NCI-H748 (cell line): ENCODE results near the gene DDX24.

ENCODE experiments used
- DNase-seq: peaks from one replicate; lab custom pipeline; 2025; ENCODE audit not compliant: unreplicated experiment; lab: John Stamatoyannopoulos, UW

The DDX24 gene

GRCh38 chr14:94115058-94115591, 34.1 kb upstream of the DDX24 start:
- no peak for DNase-seq

GRCh38 chr14:94114589-94115057, 33.6 kb upstream of the DDX24 start:
- DNase-seq: no peak

GRCh38 chr14:94113908-94114588, 33.0 kb upstream of the DDX24 start:
- no peak for DNase-seq

- DNase-seq: no peak
Measured at GRCh38 chr14:94113490-94113889, 32.5 kb upstream of the DDX24 start.

- no peak for DNase-seq
Measured at GRCh38 chr14:94113073-94113472, 32.1 kb upstream of the DDX24 start.

- no peak for DNase-seq
Measured at GRCh38 chr14:94112513-94113063, 31.6 kb upstream of the DDX24 start.

GRCh38 chr14:94111276-94112095, 30.5 kb upstream of the DDX24 start:
- no peak for DNase-seq

- DNase-seq: no peak
Measured at GRCh38 chr14:94110552-94111181, 29.7 kb upstream of the DDX24 start, which contains the start of gene IFI27. Gene IFI27 (plus strand): TSS chr14:94110736.

- no peak for DNase-seq
Measured at GRCh38 chr14:94109915-94110250, 28.9 kb upstream of the DDX24 start.

GRCh38 chr14:94104731-94105130, 23.7 kb upstream of the DDX24 start:
- no peak for DNase-seq

- no peak for DNase-seq
Measured at GRCh38 chr14:94103554-94104150, 22.6 kb upstream of the DDX24 start.

GRCh38 chr14:94102768-94103482, 21.9 kb upstream of the DDX24 start:
- no peak for DNase-seq

- no peak for DNase-seq
Measured at GRCh38 chr14:94101748-94102147, 20.7 kb upstream of the DDX24 start.

GRCh38 chr14:94100847-94101246, 19.8 kb upstream of the DDX24 start:
- no peak for DNase-seq

GRCh38 chr14:94099006-94099405, 18.0 kb upstream of the DDX24 start:
- no peak for DNase-seq

GRCh38 chr14:94098326-94098992, 17.5 kb upstream of the DDX24 start:
- no peak for DNase-seq

GRCh38 chr14:94097091-94097490, 16.1 kb upstream of the DDX24 start:
- DNase-seq: no peak

- DNase-seq: no peak
Measured at GRCh38 chr14:94093418-94093817, 12.4 kb upstream of the DDX24 start.

- DNase-seq: no peak
Measured at GRCh38 chr14:94089479-94089878, 8.5 kb upstream of the DDX24 start.

- no peak for DNase-seq
Measured at GRCh38 chr14:94088516-94088915, 7.5 kb upstream of the DDX24 start.
